CD14-positive monocyte (primary cell): ENCODE measurements around the gene LRRC4B. TPM values are rescaled to one million over a fixed set of nuclear protein-coding genes. Genes with fewer than 3 reads are reported as not detected.

ENCODE experiments used
- DNase-seq, 3 donors: peaks; one replicate each; pipeline ENCODE4 v3.0.0-alpha.2; 2011 to 2022
- H2AFZ ChIP-seq: 2 replicates; pipeline ENCODE4 v1.6.0; 2012; ENCODE audit warnings: mild to moderate bottlenecking, low read depth, low read length, inconsistent platforms; ENCODE audit not compliant: insufficient read depth, poor library complexity, severe bottlenecking
- H3K27ac ChIP-seq, 2 donors: 1 replicate in 1 of 2; 2 replicates in 1 of 2; pipeline ENCODE4 v1.5.1; 2012 to 2013; ENCODE audit warnings: low read length in 2 of 2, control low read depth in 1 of 2, inconsistent platforms in 1 of 2, low read depth in 1 of 2, mild to moderate bottlenecking in 1 of 2
- H3K27me3 ChIP-seq, 2 donors: one replicate each; pipeline versions ENCODE4 v1.6.0 to v1.6.1; 2011 to 2013; ENCODE audit warnings: low read length in 2 of 2; ENCODE audit not compliant: control insufficient read depth in 2 of 2, insufficient read depth in 2 of 2
- H3K36me3 ChIP-seq, 2 donors: replicated peaks in 1 of 2; 1 replicate in 1 of 2; 2 replicates in 1 of 2; pipeline versions ENCODE4 v1.5.1 to v1.6.1; 2012 to 2013; ENCODE audit warnings: low read length in 2 of 2, control low read depth in 1 of 2, inconsistent platforms in 1 of 2, mild to moderate bottlenecking in 1 of 2; ENCODE audit not compliant: insufficient read depth in 2 of 2, control insufficient read depth in 1 of 2
- H3K4me1 ChIP-seq, 2 donors: 1 replicate in 1 of 2; 2 replicates in 1 of 2; pipeline versions ENCODE4 v1.5.1 to v1.6.1; 2012 to 2013; ENCODE audit warnings: low read length in 2 of 2, control low read depth in 1 of 2, inconsistent platforms in 1 of 2, mild to moderate bottlenecking in 1 of 2, moderate library complexity in 1 of 2; ENCODE audit not compliant: insufficient read depth in 2 of 2, control insufficient read depth in 1 of 2
- H3K4me2 ChIP-seq: replicated peaks from 2 replicates; pipeline ENCODE3; 2012; ENCODE audit warnings: low read length, moderate library complexity, mild to moderate bottlenecking; ENCODE audit not compliant: poor library complexity, severe bottlenecking; ENCODE audit errors: extremely low read depth
- H3K4me3 ChIP-seq, 3 experiments: fragments of 200-600 bp in 1 of 3; sonication (generic) in 1 of 3; replicated peaks in 1 of 3; 1 replicate in 2 of 3; 2 replicates in 1 of 3; pipeline ENCODE4 v1.5.1; 2011 to 2013; ENCODE audit warnings: low read length in 3 of 3, mild to moderate bottlenecking in 3 of 3, control low read depth in 2 of 3, low read depth in 2 of 3, inconsistent platforms in 1 of 3, moderate library complexity in 1 of 3
- H3K79me2 ChIP-seq: 2 replicates; pipeline ENCODE4 v1.6.0; 2012; ENCODE audit warnings: mild to moderate bottlenecking, control low read depth, inconsistent platforms, low read length, moderate library complexity; ENCODE audit not compliant: insufficient read depth
- H3K9ac ChIP-seq: 2 replicates; pipeline ENCODE4 v1.6.0; 2017; ENCODE audit warnings: low read length, mild to moderate bottlenecking; ENCODE audit not compliant: insufficient read depth, poor library complexity, severe bottlenecking
- H3K9me3 ChIP-seq, 2 donors: replicated peaks in 1 of 2; 1 replicate in 1 of 2; 2 replicates in 1 of 2; pipeline versions ENCODE4 v1.5.1 to v1.6.1; 2012 to 2013; ENCODE audit warnings: low read length in 2 of 2, control low read depth in 1 of 2; ENCODE audit not compliant: control insufficient read depth in 1 of 2, insufficient read depth in 1 of 2
- H4K20me1 ChIP-seq: 2 replicates; pipeline ENCODE4 v1.6.0; 2012; ENCODE audit warnings: mild to moderate bottlenecking, low read length, control low read depth, moderate library complexity; ENCODE audit not compliant: insufficient read depth
- H3K27ac Mint-ChIP-seq, 7 donors: one replicate each; pipeline ENCODE4 v1.8.0; 2020; ENCODE audit warnings: mild to moderate bottlenecking in 7 of 7, mixed read lengths in 7 of 7, moderate library complexity in 6 of 7, inconsistent platforms in 2 of 7
- H3K27me3 Mint-ChIP-seq, 3 donors: one replicate each; pipeline ENCODE4 v1.8.0; 2021 to 2022; ENCODE audit warnings: low read depth in 3 of 3, mild to moderate bottlenecking in 3 of 3, mixed read lengths in 3 of 3, moderate library complexity in 3 of 3, inconsistent platforms in 1 of 3
- H3K36me3 Mint-ChIP-seq, 2 donors: one replicate each; pipeline ENCODE4 v1.8.0; 2020; ENCODE audit warnings: mixed read lengths in 2 of 2, inconsistent platforms in 1 of 2, mild to moderate bottlenecking in 1 of 2
- H3K4me1 Mint-ChIP-seq: one replicate; pipeline ENCODE4 v1.8.0; 2020; ENCODE audit warnings: mild to moderate bottlenecking, mixed read lengths
- H3K4me3 Mint-ChIP-seq, 2 donors: one replicate each; pipeline ENCODE4 v1.8.0; 2020; ENCODE audit warnings: mild to moderate bottlenecking in 2 of 2, mixed read lengths in 2 of 2, moderate library complexity in 1 of 2
- H3K9me3 Mint-ChIP-seq, 7 donors: one replicate each; pipeline ENCODE4 v1.8.0; 2020 to 2022; ENCODE audit warnings: mixed read lengths in 7 of 7, mild to moderate bottlenecking in 6 of 7, moderate library complexity in 6 of 7, inconsistent platforms in 2 of 7
- CTCF ChIP-seq: fragments of 200-600 bp; IDR thresholded peaks from one replicate; pipeline ENCODE4 v1.8.0; 2022; ENCODE audit warnings: antibody characterized with exemption, mild to moderate bottlenecking
- WGBS: methylation state at CpG from one replicate; pipeline ENCODE4 v1.1.5; 2013; ENCODE audit warnings: missing lambda C conversion rate; ENCODE audit not compliant: insufficient coverage; 5-methylcytosine and 5-hydroxymethylcytosine counted together
- intact Hi-C, 2 donors: fragments of 100-400 bp; cut with micrococcal nuclease; formaldehyde crosslinking; loops; one replicate each; pipeline versions ENCODE4 v1.15.0 to v1.15.1; 2023
- polyA plus RNA-seq, 3 donors: library from polyadenylated mRNA; depleted of rRNA in 1 of 3; unstranded in 2 of 3; stranded (reverse) in 1 of 3; fragments of 300-500 nt in 2 of 3; fragments of >200 nt in 1 of 3; fragmentation: Illumina TruSeq in 2 of 3; gene quantifications; 1 replicate in 2 of 3; 2 replicates in 1 of 3; pipeline ENCODE4 v1.2.3, GENCODE V29; 2012 to 2021

The LRRC4B gene
- polyA plus RNA-seq, 3 donors, result not detected

GRCh38 chr19:50562996-50563395 lies 5.2 kb downstream of the LRRC4B start:
- peaks cover 36 to 64% (median 57%) of the 10 kb centered on the region in 3 donors for H3K27me3 Mint-ChIP-seq

GRCh38 chr19:50562329-50562728 lies 5.9 kb downstream of the LRRC4B start:
- Mint-ChIP-seq H3K27ac (no peak overlapping the region), H3K4me3 (no peak overlapping the region), H3K9me3 (peaks cover 0 to 9% (median 2%) of the 10 kb centered on the region in 7 donors), H3K36me3 (no peaks in the 10 kb centered on the region), H3K27me3 (peaks cover 34 to 61% (median 56%) of the 10 kb centered on the region in 3 donors), H3K4me1 (no peaks in the 10 kb centered on the region)
- H3K27me3 ChIP-seq, result peaks cover 19 to 37% of the 10 kb centered on the region in 2 donors
- intact Hi-C loops, result loop anchor here in 1 of 2 donors (5.0 kb wide), 1 partner anchor 195 kb away; the partner anchor contains the start of gene NAPSA
- 61% methylated on average over 3 of the region's 4 CpGs for WGBS
- no peaks in the 10 kb centered on the region for H3K4me1 ChIP-seq
- no peaks in the 10 kb centered on the region for H4K20me1 ChIP-seq
- DNase-seq, result no peak
- H3K4me3 ChIP-seq, result no peak overlapping the region
- H3K27ac ChIP-seq, result no peak overlapping the region
- H3K36me3 ChIP-seq, result no peaks in the 10 kb centered on the region
- no peaks in the 10 kb centered on the region for H3K9me3 ChIP-seq
- H3K4me2 ChIP-seq, result no peak overlapping the region
- no peaks in the 10 kb centered on the region for H3K79me2 ChIP-seq
- no peak overlapping the region for H2AFZ ChIP-seq
- H3K9ac ChIP-seq, result no peak overlapping the region
- TF ChIP-seq CTCF, result no peak

More at GRCh38 chr19:50562996-50563395, 5.2 kb downstream of the LRRC4B start:
- Histone ChIP-seq H3K9me3 (no peaks in the 10 kb centered on the region), H3K9ac (no peak overlapping the region), H3K4me3 (no peak overlapping the region), H3K27ac (no peak overlapping the region), H3K36me3 (no peaks in the 10 kb centered on the region), H4K20me1 (no peaks in the 10 kb centered on the region), H3K27me3 (peaks cover 19 to 37% of the 10 kb centered on the region in 2 donors), H3K4me1 (no peaks in the 10 kb centered on the region), H2AFZ (no peak overlapping the region), H3K79me2 (no peaks in the 10 kb centered on the region), H3K4me2 (no peak overlapping the region)
- Mint-ChIP-seq H3K36me3 (no peaks in the 10 kb centered on the region), H3K4me3 (no peak overlapping the region), H3K4me1 (no peaks in the 10 kb centered on the region), H3K9me3 (peaks cover 0 to 9% (median 2%) of the 10 kb centered on the region in 7 donors), H3K27ac (no peak overlapping the region)
- no peak for DNase-seq
- no peak for TF ChIP-seq CTCF
- 80% methylated on average over 6 of the region's 9 CpGs for WGBS
- intact Hi-C loops, result loop anchor here in 1 of 2 donors (5.0 kb wide), 1 partner anchor 196 kb away; the partner anchor contains the start of gene NAPSA
